ENCODE results near the gene OSCAR.

- TF ChIP-seq CTCF (IDR thresholded peaks at IDR 0.05 in 4 of 5, conservative IDR thresholded peaks at IDR 0.05 in 1 of 5), result no peak
- TF ChIP-seq POLR2A (IDR thresholded peaks at IDR 0.05), result no peak
Observed at GRCh38 chr19:54149021-54149812, 48.6 kb upstream of the OSCAR start.

Data from gastrocnemius medialis (tissue), 4 donors.